ENCODE data around the gene LAGE3.

Gene LAGE3

GRCh38 chrX:154472685-154473632 lies 6.1 kb downstream of the LAGE3 start:
- FAIRE-seq (no peak), DNase-seq (ENCODE audit: insufficient read length, low spot score) (no peak)
- TF ChIP-seq CTCF (IDR thresholded peaks at IDR 0.05; ENCODE audit: insufficient read depth, missing control alignments): no peak

- DNase-seq (ENCODE audit: insufficient read length, low spot score) (no peak), FAIRE-seq (no peak)
- TF ChIP-seq CTCF (IDR thresholded peaks at IDR 0.05; ENCODE audit: insufficient read depth, missing control alignments): no peak
These were observed 7.0 kb downstream of the LAGE3 start for GRCh38 chrX:154471839-154472684.

- FAIRE-seq (no peak), DNase-seq (ENCODE audit: insufficient read length, low spot score) (no peak)
- no peak for TF ChIP-seq CTCF (IDR thresholded peaks at IDR 0.05; ENCODE audit: insufficient read depth, missing control alignments)
These were observed 8.0 kb downstream of the LAGE3 start for GRCh38 chrX:154470914-154471568.

- FAIRE-seq (no peak), DNase-seq (ENCODE audit: insufficient read length, low spot score) (no peak)
- no peak for TF ChIP-seq CTCF (IDR thresholded peaks at IDR 0.05; ENCODE audit: insufficient read depth, missing control alignments)
These were observed 8.6 kb downstream of the LAGE3 start for GRCh38 chrX:154470434-154470833.

- DNase-seq (ENCODE audit: insufficient read length, low spot score) (no peak), FAIRE-seq (no peak)
- no peak for TF ChIP-seq CTCF (IDR thresholded peaks at IDR 0.05; ENCODE audit: insufficient read depth, missing control alignments)
These were observed 9.2 kb downstream of the LAGE3 start for GRCh38 chrX:154469880-154470279.

- FAIRE-seq (no peak), DNase-seq (ENCODE audit: insufficient read length, low spot score) (no peak)
- no peak for TF ChIP-seq CTCF (IDR thresholded peaks at IDR 0.05; ENCODE audit: insufficient read depth, missing control alignments)
These were observed 10.0 kb downstream of the LAGE3 start for GRCh38 chrX:154469114-154469513.

All from D721Med (cell line).